ENCODE measurements around the gene COQ2. TPM values are rescaled to one million over a fixed set of nuclear protein-coding genes. Genes with fewer than 3 reads are reported as not detected.

The COQ2 gene
- total and polyA plus RNA-seq, 8 donors = 2.8 to 5.4 (median 3.9) TPM

DNA sequence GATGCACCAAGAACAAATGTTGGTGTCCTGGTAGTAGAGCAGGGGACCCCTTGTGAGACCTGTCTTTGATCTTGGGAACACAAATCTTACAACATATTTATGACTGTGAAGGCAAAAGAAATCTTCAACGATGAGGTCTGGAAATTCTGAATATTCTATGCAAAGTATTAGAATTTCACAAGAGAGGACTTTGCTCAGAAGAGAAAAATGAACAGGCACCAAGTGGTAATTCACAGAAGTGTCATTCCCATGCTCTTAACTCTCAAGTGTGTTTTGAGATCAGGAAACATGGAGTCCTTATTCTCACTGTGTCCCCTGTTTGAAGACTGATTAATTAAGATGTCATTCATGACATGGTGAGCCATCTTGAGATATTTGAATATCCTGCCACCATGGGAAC is 52.5 kb downstream of the COQ2 start:
- no peaks in the 10 kb centered on the region for H3K4me1 ChIP-seq
- no peak for DNase-seq
- intact Hi-C loops (cut with DNase I) = no loop called here
- TF ChIP-seq, protein P1, sequence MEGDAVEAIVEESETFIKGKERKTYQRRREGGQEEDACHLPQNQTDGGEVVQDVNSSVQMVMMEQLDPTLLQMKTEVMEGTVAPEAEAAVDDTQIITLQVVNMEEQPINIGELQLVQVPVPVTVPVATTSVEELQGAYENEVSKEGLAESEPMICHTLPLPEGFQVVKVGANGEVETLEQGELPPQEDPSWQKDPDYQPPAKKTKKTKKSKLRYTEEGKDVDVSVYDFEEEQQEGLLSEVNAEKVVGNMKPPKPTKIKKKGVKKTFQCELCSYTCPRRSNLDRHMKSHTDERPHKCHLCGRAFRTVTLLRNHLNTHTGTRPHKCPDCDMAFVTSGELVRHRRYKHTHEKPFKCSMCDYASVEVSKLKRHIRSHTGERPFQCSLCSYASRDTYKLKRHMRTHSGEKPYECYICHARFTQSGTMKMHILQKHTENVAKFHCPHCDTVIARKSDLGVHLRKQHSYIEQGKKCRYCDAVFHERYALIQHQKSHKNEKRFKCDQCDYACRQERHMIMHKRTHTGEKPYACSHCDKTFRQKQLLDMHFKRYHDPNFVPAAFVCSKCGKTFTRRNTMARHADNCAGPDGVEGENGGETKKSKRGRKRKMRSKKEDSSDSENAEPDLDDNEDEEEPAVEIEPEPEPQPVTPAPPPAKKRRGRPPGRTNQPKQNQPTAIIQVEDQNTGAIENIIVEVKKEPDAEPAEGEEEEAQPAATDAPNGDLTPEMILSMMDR (IDR thresholded peaks at IDR 0.05) = no peak
- H3K27ac ChIP-seq = no peak overlapping the region
- WGBS, 2 donors = 61 to 76% methylated on average over 1 of the region's 1 CpG
- ATAC-seq = no peak
- H3K27me3 ChIP-seq = no peaks in the 10 kb centered on the region
- FAIRE-seq = no peak
- no peaks in the 10 kb centered on the region for H3K9me3 ChIP-seq
- H3K4me3 ChIP-seq = no peak overlapping the region
- H3K36me3 ChIP-seq = no peaks in the 10 kb centered on the region

DNA sequence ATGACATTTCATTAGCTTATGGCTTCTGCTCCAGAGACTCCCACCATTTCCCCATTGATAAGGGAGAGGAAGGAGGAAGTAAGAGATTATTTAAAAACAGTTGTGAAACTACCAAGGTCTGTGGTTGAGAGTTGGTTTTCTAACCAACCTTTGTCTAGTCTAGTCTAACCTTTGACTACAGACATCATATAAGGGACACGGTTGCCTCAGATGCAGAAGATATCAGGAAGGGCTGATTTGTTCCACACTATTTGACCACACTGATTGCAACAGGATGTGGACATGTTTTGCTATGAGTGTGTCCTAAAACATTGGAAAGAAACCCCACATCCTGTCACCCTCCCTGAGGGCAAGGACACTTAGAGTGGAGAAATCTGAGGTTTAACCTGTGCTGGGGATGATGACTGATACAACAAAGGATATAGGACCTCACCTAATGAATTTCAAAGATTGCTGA is 53.0 kb downstream of the COQ2 start:
- TF ChIP-seq, protein P1 (IDR thresholded peaks at IDR 0.05) = no peak
- no peak overlapping the region for H3K4me3 ChIP-seq
- no peaks in the 10 kb centered on the region for H3K9me3 ChIP-seq
- DNase-seq (no peak), FAIRE-seq (no peak), ATAC-seq (peak in 1 of 4 donors; percentile 23)
- no peaks in the 10 kb centered on the region for H3K4me1 ChIP-seq
- intact Hi-C loops (cut with DNase I) = no loop called here
- H3K27me3 ChIP-seq = no peaks in the 10 kb centered on the region
- no peak overlapping the region for H3K27ac ChIP-seq
- no peaks in the 10 kb centered on the region for H3K36me3 ChIP-seq
- WGBS, 2 donors = 87 to 88% methylated on average over 1 of the region's 1 CpG

DNA sequence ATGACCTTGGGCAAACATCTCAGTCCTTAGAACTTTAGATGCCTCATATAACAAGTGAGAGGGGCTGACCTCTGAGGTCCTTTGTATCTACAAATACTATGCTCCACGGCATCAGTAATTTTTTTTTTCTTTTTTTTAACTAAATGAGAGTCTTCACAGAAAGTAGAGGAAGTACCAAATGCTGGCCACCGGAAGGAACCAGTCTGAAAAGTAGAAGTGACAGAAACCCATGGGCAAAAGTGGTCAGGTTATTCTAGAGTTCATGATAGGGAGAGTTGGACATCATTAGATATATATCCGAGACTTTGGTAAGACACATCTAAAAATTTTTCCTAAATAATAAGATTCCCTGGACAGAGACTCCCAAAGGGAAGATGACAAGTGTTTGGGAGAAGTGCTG is 53.7 kb downstream of the COQ2 start:
- Histone ChIP-seq H3K4me1 (no peaks in the 10 kb centered on the region), H3K27ac (no peak overlapping the region), H3K4me3 (no peak overlapping the region), H3K27me3 (no peaks in the 10 kb centered on the region), H3K36me3 (no peaks in the 10 kb centered on the region), H3K9me3 (no peaks in the 10 kb centered on the region)
- TF ChIP-seq, protein P1 (IDR thresholded peaks at IDR 0.05) = no peak
- DNase-seq = no peak
- ATAC-seq = peak in 1 of 4 donors; percentile 24
- intact Hi-C loops (cut with DNase I) = no loop called here
- no peak for FAIRE-seq
- 74 to 79% methylated on average over 3 of the region's 3 CpGs for WGBS, 2 donors

DNA sequence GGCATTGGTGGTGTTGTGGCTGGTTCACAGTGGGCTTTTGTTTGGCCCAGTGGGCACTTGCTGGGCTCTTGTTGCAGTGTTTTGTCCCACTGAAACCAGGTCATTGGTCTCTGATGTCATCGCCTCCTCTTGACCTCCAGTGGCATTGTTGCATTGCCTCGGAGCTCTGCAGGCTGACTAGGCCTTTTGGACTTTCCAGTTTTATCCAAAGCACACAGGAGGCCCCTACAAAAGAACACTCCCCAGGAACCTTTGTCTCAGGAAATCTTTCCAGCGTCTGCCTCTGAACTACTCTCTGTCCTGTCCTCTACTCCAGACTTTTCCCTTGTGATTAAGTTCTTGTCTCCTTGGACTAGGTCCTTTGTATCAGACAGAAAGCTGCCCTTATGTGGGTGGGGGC is 54.8 kb downstream of the COQ2 start:
- intact Hi-C loops (cut with DNase I) = no loop called here
- 62 to 94% methylated on average over 3 of the region's 3 CpGs for WGBS, 2 donors
- Histone ChIP-seq H3K36me3 (no peaks in the 10 kb centered on the region), H3K4me1 (no peaks in the 10 kb centered on the region), H3K4me3 (no peak overlapping the region), H3K27me3 (no peaks in the 10 kb centered on the region), H3K27ac (no peak overlapping the region), H3K9me3 (no peaks in the 10 kb centered on the region)
- ATAC-seq (no peak), FAIRE-seq (no peak), DNase-seq (no peak)
- TF ChIP-seq, protein P1 (IDR thresholded peaks at IDR 0.05) = no peak

DNA sequence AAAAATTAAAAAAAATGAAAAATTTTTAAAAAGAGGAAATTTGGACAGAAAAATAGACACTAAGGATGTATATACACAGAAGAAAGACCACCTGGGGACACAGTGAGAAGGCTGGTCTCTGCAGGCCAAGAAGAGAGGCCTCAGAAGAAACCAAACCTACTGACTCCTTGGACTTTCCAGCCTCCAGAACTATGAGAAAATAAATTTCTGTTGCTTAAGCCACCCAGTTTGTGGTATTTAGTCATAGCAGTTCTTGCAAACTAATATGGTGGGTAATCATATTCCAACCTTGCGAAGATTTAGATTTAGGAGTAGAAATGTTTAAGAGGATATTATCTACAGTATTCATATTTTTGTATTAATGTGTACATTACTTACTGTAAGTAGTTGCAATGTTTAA is 56.4 kb downstream of the COQ2 start:
- no peaks in the 10 kb centered on the region for H3K36me3 ChIP-seq
- H3K4me3 ChIP-seq = no peak overlapping the region
- H3K9me3 ChIP-seq = no peaks in the 10 kb centered on the region
- FAIRE-seq (no peak), DNase-seq (no peak), ATAC-seq (no peak)
- intact Hi-C loops (cut with DNase I) = no loop called here
- H3K4me1 ChIP-seq = no peaks in the 10 kb centered on the region
- H3K27me3 ChIP-seq = no peaks in the 10 kb centered on the region
- TF ChIP-seq, protein P1 (IDR thresholded peaks at IDR 0.05) = no peak
- 94 to 100% methylated on average over 1 of the region's 1 CpG for WGBS, 2 donors
- H3K27ac ChIP-seq = no peak overlapping the region
